Measurements from ENCODE around the gene DUSP9. TPM values are rescaled to one million over a fixed set of nuclear protein-coding genes. Genes with fewer than 3 reads are reported as not detected.
"Not testable (repeated sequence)": the region's sequence is repeated elsewhere in the genome, so short reads cannot be mapped to it uniquely, and the experiment has no call there.

The DUSP9 gene
- polyA plus RNA-seq, 1 experiment: 0.06 TPM

DNA sequence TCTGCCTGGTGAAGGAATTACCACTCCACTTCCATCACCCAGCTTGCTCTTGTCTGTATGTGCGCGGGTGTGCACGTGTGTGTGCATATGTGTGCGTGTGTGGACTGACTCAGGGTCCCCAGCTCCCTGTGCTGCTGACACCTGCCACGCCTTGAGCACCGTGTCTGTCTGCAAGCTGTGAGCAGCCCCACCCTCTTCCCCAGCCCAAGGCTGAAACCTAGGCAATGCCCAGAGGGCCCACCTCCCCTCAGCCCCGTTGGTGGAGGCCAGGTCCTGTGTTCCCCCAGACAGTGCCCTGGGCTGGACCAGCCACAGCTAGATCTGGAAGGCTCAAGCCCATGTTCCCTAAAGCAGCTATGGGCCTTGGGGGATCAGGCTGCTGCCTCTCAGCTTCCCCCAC is 46.1 kb upstream of the DUSP9 start:
- no peak for DNase-seq (ENCODE audit: low read depth)
- TF ChIP-seq, protein P1, sequence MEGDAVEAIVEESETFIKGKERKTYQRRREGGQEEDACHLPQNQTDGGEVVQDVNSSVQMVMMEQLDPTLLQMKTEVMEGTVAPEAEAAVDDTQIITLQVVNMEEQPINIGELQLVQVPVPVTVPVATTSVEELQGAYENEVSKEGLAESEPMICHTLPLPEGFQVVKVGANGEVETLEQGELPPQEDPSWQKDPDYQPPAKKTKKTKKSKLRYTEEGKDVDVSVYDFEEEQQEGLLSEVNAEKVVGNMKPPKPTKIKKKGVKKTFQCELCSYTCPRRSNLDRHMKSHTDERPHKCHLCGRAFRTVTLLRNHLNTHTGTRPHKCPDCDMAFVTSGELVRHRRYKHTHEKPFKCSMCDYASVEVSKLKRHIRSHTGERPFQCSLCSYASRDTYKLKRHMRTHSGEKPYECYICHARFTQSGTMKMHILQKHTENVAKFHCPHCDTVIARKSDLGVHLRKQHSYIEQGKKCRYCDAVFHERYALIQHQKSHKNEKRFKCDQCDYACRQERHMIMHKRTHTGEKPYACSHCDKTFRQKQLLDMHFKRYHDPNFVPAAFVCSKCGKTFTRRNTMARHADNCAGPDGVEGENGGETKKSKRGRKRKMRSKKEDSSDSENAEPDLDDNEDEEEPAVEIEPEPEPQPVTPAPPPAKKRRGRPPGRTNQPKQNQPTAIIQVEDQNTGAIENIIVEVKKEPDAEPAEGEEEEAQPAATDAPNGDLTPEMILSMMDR (IDR thresholded peaks at IDR 0.05; ENCODE audit: insufficient read depth, low read depth, low read length): no peak
- ChIA-PET POLR2A (interaction anchor here (0.5 kb wide), 1 partner anchor 9 kb away, joined by 5 read pairs; no protein-coding TSS in a partner anchor), CTCF (interaction anchor here (2.4 kb wide), 1 partner anchor 9 kb away, joined by 15 read pairs; no protein-coding TSS in a partner anchor)
- no peaks in the 10 kb centered on the region for H3K36me3 ChIP-seq (ENCODE audit: control insufficient read depth, insufficient read depth, low read length)
- H3K4me3 ChIP-seq (ENCODE audit: low read depth, low read length): no peak overlapping the region
- no peaks in the 10 kb centered on the region for H3K27me3 ChIP-seq (ENCODE audit: control insufficient read depth, insufficient read depth, low read length)

DNA sequence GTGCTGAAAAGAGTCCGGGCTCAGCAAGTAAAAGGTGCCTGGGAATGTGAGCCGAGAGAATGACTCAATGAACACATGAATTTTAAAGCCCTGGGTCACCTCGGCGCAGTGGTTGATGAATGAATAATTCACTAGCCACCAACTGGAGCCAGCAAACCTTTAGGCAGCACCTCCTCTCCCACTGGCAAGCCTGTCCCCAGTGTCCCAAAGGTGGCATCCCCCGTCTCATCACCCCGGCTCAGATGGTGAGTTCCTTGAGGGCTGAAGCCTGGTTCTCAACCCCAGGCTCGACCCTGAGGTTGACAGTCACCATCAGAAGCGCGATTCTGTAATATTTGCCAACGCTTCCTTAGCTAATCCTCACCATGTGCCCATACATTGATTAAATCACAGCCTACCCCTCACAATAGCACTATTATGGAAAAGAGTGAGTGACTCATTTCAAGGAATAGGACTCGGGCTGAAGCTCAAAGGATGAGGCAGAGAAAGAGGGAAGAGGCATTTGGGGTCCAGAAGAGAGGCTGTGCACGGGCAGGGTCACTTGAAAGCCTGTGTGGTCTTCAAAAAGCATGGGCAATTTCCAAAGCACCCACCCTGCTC is 45.4 kb upstream of the DUSP9 start:
- ChIA-PET CTCF (interaction anchor here (2.4 kb wide), 1 partner anchor 8 kb away, joined by 15 read pairs; no protein-coding TSS in a partner anchor), POLR2A (no interaction called here)
- DNase-seq (ENCODE audit: low read depth): no peak
- TF ChIP-seq, protein P1 (IDR thresholded peaks at IDR 0.05; ENCODE audit: insufficient read depth, low read depth, low read length): no peak
- no peaks in the 10 kb centered on the region for H3K27me3 ChIP-seq (ENCODE audit: control insufficient read depth, insufficient read depth, low read length)
- H3K4me3 ChIP-seq (ENCODE audit: low read depth, low read length): no peak overlapping the region
- no peaks in the 10 kb centered on the region for H3K36me3 ChIP-seq (ENCODE audit: control insufficient read depth, insufficient read depth, low read length)

DNA sequence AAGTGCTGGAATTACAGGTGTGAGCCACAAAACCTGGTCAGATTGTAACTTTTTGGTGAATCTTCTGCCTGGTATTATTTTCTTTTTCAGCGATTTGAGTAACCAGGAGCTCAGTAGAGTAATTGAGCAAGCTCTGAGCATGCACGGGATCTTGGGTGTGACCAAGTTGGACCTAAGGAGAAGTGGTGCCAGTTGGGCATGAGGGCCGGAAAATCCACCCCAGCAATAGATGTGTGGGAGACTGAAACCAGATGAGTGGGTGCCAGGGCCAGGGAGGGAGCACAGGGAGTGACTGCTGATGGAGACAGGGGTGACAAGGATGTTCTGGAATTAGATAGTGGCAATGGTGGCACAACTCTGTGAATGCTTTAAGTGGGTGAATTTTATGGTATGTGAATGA is 44.4 kb upstream of the DUSP9 start:
- DNase-seq (ENCODE audit: low read depth): no peak
- Histone ChIP-seq H3K27me3 (ENCODE audit: control insufficient read depth, insufficient read depth, low read length) (no peaks in the 10 kb centered on the region), H3K4me3 (ENCODE audit: low read depth, low read length) (no peak overlapping the region), H3K36me3 (ENCODE audit: control insufficient read depth, insufficient read depth, low read length) (no peaks in the 10 kb centered on the region)
- TF ChIP-seq, protein P1 (IDR thresholded peaks at IDR 0.05; ENCODE audit: insufficient read depth, low read depth, low read length): no peak
- POLR2A ChIA-PET: no interaction called here
- CTCF ChIA-PET: no interaction called here

DNA sequence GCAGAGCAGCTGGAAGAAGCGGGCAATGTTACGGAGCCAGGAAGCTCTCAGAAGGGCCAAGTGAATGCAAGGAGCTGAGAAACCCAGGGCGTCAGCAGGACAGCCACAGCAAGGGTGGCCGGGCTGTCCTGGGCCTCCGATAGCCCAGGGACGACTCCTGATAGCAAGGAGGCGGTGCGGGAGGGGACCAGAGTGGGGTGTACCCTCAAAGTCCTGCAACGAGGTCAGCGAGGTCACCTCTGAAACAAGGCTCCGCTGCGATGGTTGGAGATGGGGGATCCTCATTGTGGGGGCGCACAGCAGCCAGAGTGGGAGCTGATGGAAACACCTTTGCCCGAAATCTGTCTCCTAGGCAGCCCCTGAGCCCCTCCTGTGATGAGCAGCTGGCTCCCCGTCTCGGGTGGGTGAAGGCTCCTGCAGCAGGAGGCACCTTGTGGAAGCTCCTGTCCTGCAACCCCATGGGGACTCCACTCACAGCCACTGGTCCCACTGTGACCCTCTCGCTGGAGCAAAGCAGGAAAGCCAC is 43.8 kb upstream of the DUSP9 start:
- ChIA-PET CTCF (interaction anchor here (0.7 kb wide), 1 partner anchor 66 kb away, joined by 3 read pairs; no protein-coding TSS in a partner anchor), POLR2A (no interaction called here)
- Histone ChIP-seq H3K36me3 (ENCODE audit: control insufficient read depth, insufficient read depth, low read length) (no peaks in the 10 kb centered on the region), H3K4me3 (ENCODE audit: low read depth, low read length) (no peak overlapping the region), H3K27me3 (ENCODE audit: control insufficient read depth, insufficient read depth, low read length) (no peaks in the 10 kb centered on the region)
- DNase-seq (ENCODE audit: low read depth): no peak
- TF ChIP-seq, protein P1 (IDR thresholded peaks at IDR 0.05; ENCODE audit: insufficient read depth, low read depth, low read length): no peak

DNA sequence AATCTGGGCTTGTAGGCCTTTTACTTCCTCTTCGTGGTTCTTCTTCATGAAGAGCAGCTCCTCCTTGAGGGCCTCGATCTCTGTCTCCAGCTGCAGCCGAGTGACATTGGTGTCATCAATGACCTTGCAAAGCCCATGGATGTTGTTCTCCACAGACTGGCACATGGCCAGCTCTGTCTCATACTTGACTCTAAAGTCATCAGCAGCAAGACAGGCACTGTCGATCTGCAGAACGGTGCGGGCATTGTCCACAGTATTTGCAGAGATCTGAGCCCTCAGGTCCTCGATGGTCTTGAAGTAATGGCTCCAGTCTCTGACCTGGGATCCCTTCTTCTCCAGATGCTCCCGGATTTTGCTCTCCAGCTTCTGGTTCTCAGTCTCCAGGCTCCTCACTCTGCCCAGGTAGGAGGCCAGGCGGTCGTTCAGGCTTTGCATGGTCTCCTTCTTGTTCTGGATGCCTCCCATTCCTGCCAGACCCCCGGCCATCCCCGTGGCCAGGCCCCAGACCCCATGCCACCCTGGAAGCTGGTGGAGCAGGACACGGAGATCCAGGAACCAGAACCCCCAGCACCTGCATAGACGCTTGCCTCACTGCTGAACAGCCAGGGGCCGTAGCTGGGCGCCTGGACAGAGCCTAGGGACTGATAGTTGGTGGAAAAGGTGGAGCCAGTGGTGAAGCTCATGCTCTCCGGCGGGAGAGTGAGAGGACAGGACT is 42.2 kb upstream of the DUSP9 start:
- H3K27me3 ChIP-seq (ENCODE audit: control insufficient read depth, insufficient read depth, low read length); H3K36me3 ChIP-seq (ENCODE audit: control insufficient read depth, insufficient read depth, low read length); POLR2A ChIA-PET; DNase-seq (ENCODE audit: low read depth); H3K4me3 ChIP-seq (ENCODE audit: low read depth, low read length): not testable (repeated sequence)
- CTCF ChIA-PET: interaction anchor here (0.9 kb wide), 1 partner anchor 37 kb away, joined by 3 read pairs; no protein-coding TSS in a partner anchor

Measured in BJ (cell line).